ENCODE measurements around the gene USP17L30.
"Not testable (repeated sequence)": the region's sequence is repeated elsewhere in the genome, so short reads cannot be mapped to it uniquely, and the experiment has no call there.

GRCh38 chr4:9350866-9351265, 12.1 kb upstream of the USP17L30 start:
- TF ChIP-seq EZH2 (IDR thresholded peaks at IDR 0.05; ENCODE audit: borderline replicate concordance, low read length); CTCF (IDR thresholded peaks at IDR 0.05; ENCODE audit: low read length): not testable (repeated sequence)

All from OCI-LY1 (cell line).